ENCODE results near the gene SLC6A12.
A peak's percentile ranks its signal among the peaks of the same experiment; 100 is the strongest.

Gene SLC6A12

GRCh38 chr12:234891-235415, 21.0 kb upstream of the SLC6A12 start:
- DNase-seq (ENCODE audit: low spot score), result no peak

- DNase-seq (ENCODE audit: low spot score), result no peak
Observed at GRCh38 chr12:234019-234418, 20.1 kb upstream of the SLC6A12 start.

GRCh38 chr12:233615-233968, 19.6 kb upstream of the SLC6A12 start:
- no peak for DNase-seq (ENCODE audit: low spot score)

GRCh38 chr12:232731-233614, 19.0 kb upstream of the SLC6A12 start:
- DNase-seq (ENCODE audit: low spot score), result no peak

GRCh38 chr12:230925-231671, 17.1 kb upstream of the SLC6A12 start:
- no peak for DNase-seq (ENCODE audit: low spot score)

- DNase-seq (ENCODE audit: low spot score), result no peak
Observed at GRCh38 chr12:229441-230191, 15.7 kb upstream of the SLC6A12 start.

- no peak for DNase-seq (ENCODE audit: low spot score)
Observed at GRCh38 chr12:228846-229200, 14.9 kb upstream of the SLC6A12 start.

- DNase-seq (ENCODE audit: low spot score), result no peak
Observed at GRCh38 chr12:227923-228845, 14.2 kb upstream of the SLC6A12 start.

- no peak for DNase-seq (ENCODE audit: low spot score)
Observed at GRCh38 chr12:227286-227915, 13.4 kb upstream of the SLC6A12 start.

- DNase-seq (ENCODE audit: low spot score), result no peak
Observed at GRCh38 chr12:226401-226800, 12.4 kb upstream of the SLC6A12 start.

GRCh38 chr12:225012-225411, 11.1 kb upstream of the SLC6A12 start:
- no peak for DNase-seq (ENCODE audit: low spot score)

GRCh38 chr12:224330-224729, 10.4 kb upstream of the SLC6A12 start:
- no peak for DNase-seq (ENCODE audit: low spot score)

- no peak for DNase-seq (ENCODE audit: low spot score)
Observed at GRCh38 chr12:223841-224240, 9.9 kb upstream of the SLC6A12 start.

- no peak for DNase-seq (ENCODE audit: low spot score)
Observed at GRCh38 chr12:221736-222135, 7.8 kb upstream of the SLC6A12 start.

- no peak for DNase-seq (ENCODE audit: low spot score)
Observed at GRCh38 chr12:220946-221550, 7.1 kb upstream of the SLC6A12 start.

- DNase-seq (ENCODE audit: low spot score), result no peak
Observed at GRCh38 chr12:220491-220890, 6.5 kb upstream of the SLC6A12 start.

- peak; percentile 14 for DNase-seq (ENCODE audit: low spot score)
Observed at GRCh38 chr12:219891-220352, 6.0 kb upstream of the SLC6A12 start.

GRCh38 chr12:218728-219590, 5.0 kb upstream of the SLC6A12 start:
- DNase-seq (ENCODE audit: low spot score), result no peak

- DNase-seq (ENCODE audit: low spot score), result no peak
Observed at GRCh38 chr12:218221-218620, 4.3 kb upstream of the SLC6A12 start.

Data from CD4-positive, alpha-beta T cell treated with Interleukin-2 at 100 ng/mL for 4 hours (primary cell).